RCC 7860 (cell line): Measurements from ENCODE around the gene CMKLR1.

Experiments used
- DNase-seq: peaks from one replicate; pipeline ENCODE4 v3.0.0-alpha.2; 2015; ENCODE audit warnings: low spot score
- FAIRE-seq: peaks from 2 replicates; lab custom pipeline; 2012; peaks lifted over from hg19 to GRCh38; lab: Jason Lieb, UNC

The CMKLR1 gene

GRCh38 chr12:108302016-108302402 is 37.1 kb downstream of the CMKLR1 start:
- no peak for FAIRE-seq
- no peak for DNase-seq

DNA sequence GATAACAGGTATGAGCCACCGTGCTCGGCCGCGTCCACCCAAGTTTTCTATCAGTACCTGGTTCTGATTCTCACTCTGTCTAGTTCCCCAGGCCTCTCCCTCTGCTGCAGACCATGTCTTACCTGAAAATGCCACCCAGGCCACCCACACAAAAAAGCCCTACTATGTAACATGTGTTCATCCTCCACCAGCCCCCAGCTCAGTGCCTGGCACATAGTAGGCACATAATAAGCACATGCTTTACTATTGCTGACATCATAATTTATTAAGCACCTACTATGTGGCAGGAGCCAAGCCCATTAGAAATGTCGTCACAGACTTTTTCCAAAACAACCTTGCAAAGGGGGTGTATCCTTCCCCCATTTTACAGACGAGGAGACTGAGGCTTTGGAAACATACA is 37.8 kb downstream of the CMKLR1 start:
- no peak for DNase-seq
- FAIRE-seq = no peak

DNA sequence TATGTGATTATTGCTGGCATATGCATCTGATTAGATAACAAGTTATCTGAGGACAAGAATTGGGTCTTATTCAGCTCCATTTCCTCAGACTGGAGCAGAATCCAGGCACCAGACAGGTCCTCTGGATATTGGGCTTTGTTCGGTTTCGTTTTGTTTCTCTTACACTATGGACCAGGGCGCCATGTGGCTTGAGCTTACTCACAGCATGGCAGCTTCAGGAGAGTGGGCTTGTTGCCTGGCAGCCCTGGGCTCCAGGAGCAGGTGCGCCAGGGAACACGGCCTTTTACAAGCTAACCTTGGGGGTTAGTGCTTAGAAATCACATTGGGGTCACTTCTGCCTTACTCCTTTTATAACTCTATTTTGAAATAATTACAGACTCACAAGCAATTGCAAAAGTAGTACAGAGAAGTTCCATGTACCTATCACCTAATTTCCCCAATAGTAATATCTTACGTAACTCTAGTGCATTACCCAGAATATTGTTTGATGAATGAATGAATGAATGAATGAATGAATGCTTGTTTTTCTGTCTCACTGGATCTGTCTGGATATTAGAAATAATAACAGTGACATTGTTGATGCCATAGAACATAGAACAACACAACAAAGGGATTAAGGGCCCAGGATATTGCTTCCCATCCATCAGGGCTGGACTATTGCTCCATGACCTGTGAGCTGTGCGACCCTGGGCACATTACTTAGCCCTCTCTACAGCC is 39.0 kb downstream of the CMKLR1 start:
- FAIRE-seq = no peak

GRCh38 chr12:108299516-108299915 is 39.6 kb downstream of the CMKLR1 start:
- no peak for FAIRE-seq
- no peak for DNase-seq

More for the DNA sequence above, 39.0 kb downstream of the CMKLR1 start:
- no peak for DNase-seq

GRCh38 chr12:108298761-108299275 is 40.3 kb downstream of the CMKLR1 start:
- FAIRE-seq = no peak

GRCh38 chr12:108297895-108298760 is 41.0 kb downstream of the CMKLR1 start:
- no peak for DNase-seq

More at GRCh38 chr12:108298761-108299275, 40.3 kb downstream of the CMKLR1 start:
- DNase-seq = no peak

DNA sequence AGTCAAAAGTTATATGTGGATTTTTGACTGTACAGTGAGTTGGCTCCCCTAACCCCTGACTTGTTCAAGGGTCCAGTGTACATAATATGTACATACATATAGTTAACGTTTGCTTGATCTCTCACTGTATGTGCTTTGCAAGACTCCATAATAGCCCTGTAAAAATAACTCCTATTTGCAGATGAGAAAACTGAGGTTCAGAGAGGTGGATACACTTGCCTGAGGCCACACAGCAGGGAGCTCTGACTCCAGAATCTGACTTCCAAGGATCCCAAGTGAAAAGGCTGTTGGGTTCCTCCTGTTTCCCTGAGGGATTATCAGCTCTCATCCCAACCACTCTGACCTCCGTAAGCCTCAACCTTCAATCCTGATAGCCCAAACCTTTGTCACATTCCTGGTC is 41.7 kb downstream of the CMKLR1 start:
- no peak for DNase-seq

More at GRCh38 chr12:108297895-108298760, 41.0 kb downstream of the CMKLR1 start:
- no peak for FAIRE-seq

GRCh38 chr12:108296945-108297344 is 42.2 kb downstream of the CMKLR1 start:
- DNase-seq (no peak), FAIRE-seq (no peak)

More for the DNA sequence above, 41.7 kb downstream of the CMKLR1 start:
- no peak for FAIRE-seq

GRCh38 chr12:108295641-108296040 is 43.5 kb downstream of the CMKLR1 start:
- FAIRE-seq = no peak
- DNase-seq = no peak

GRCh38 chr12:108289350-108290161 is 49.6 kb downstream of the CMKLR1 start:
- FAIRE-seq (no peak), DNase-seq (no peak)

DNA sequence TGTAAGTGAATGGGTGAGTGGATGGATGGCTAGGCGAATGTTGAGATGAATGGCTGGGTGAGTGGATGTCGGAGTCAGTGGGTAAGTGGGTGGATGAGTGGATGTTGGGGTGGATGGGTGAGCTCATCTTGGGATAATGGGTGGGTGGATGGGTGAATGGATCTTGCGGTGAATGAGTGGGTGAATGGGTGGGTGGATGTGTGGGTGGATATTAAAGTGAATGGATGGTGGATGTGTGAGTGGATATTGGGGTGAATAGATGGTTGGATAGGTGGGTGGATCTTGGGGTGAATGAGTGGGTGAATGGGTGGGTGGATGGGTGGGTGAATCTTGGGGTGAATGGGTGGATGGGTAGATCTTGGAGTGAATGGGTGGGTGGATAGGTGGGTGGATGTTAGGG is 51.9 kb downstream of the CMKLR1 start:
- no peak for DNase-seq
- FAIRE-seq = no peak

GRCh38 chr12:108285016-108285415 is 54.1 kb downstream of the CMKLR1 start:
- no peak for FAIRE-seq
- DNase-seq = no peak

GRCh38 chr12:108284163-108284562 is 54.9 kb downstream of the CMKLR1 start:
- FAIRE-seq (no peak), DNase-seq (no peak)

DNA sequence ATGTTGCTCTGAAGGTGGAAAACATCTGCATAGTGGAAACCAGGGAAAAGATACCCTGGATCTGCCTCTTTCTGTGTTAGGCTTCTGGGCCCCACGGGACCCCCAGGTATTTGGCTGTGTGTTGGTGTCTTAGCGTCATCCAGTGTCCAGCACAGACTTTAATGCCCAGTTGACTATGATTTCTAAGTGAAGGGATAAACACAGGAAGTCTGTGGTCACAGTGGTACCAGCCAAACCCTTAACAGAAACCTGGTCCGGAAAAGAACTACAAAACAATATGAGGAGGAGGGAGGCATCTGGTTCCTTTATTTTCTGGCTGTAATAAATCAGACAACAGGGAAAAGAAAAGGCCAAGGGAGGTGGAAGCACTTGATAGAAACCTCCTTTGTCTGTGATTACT is 56.4 kb downstream of the CMKLR1 start:
- DNase-seq (no peak), FAIRE-seq (no peak)

DNA sequence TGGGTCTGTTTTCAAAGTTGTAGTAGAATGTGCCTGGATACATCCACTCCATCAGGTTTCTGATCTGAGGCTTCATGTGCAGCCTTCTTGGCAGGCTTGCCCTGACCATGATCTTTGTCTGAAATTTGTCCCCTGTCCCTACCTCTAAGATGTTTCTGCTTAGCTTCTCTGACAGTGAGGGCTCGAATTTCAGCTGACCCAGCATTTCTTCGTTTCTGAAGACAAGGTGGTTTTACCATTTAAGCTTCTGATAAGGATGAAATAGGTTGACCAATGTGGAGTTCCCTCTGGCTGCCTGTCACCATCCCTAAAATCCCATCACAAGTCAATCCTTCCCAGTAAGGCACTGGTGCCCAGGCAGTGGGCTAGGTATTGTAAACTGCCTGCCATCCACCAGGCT is 57.0 kb downstream of the CMKLR1 start:
- no peak for DNase-seq
- no peak for FAIRE-seq

DNA sequence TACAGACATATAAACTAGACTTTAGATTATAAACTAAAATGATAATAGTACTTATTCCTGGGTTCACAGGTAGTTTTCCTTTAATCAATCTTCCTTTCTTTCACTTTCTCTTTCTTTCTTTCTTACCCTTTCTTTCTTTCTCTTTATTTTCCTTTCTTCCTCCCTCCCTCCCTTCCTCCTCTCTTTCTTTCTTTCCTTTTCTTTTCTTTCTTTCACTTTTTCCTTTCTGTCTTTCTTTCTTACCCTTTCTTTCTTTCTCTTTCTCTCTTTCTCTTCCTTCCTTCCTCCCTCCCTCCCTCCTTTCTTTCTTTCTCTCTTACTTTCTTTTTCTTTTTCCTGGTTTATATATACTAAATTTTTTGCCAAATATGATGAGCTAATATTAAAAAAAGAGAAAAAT is 61.5 kb downstream of the CMKLR1 start:
- DNase-seq (no peak), FAIRE-seq (no peak)

GRCh38 chr12:108273217-108273616 is 65.9 kb downstream of the CMKLR1 start:
- no peak for DNase-seq
- FAIRE-seq = no peak

- FAIRE-seq (no peak), DNase-seq (no peak)
Measured at GRCh38 chr12:108271951-108272872, 66.9 kb downstream of the CMKLR1 start.

DNA sequence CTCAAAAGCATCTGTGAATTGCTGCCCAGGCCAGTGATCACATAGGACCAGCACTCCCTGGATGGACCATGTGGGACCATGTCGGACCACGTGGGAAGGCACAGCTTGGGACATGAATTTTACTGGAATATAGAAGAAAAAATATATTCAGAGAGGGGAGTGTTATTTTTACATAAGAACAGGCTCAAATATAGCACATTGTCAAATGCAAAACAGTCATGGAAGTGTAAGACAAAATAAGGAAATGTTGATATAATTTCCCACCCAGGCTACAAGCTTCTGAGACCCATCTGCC is 68.3 kb downstream of the CMKLR1 start:
- no peak for DNase-seq
- FAIRE-seq = no peak
